ENCODE data around the gene HDAC7.

DNA sequence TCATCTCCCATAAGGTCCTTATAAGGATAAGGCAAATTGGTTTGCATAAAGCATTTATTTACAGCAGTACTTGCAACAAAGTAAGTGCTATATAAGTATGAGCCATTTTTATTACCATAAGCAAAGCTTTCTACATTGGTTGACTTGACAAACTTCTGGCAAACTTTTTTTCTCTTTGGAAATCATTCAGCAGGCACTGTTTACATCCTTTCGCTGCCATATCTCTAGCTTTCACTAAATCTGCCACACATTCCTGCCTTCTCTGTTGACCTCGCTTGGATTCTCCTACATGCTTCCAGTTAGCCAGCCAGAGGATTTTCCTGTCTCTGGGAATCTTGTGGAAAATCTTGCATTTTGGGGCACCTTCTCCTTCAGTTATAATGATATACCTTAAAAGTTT lies 21.8 kb upstream of the HDAC7 start:
- TF ChIP-seq CTCF (conservative IDR thresholded peaks at IDR 0.05 in 1 of 2, IDR thresholded peaks at IDR 0.05 in 1 of 2; ENCODE audit: low read depth in 1 of 2, low read length in 2 of 2) (no peak), EZH2 (IDR thresholded peaks at IDR 0.05; ENCODE audit: low read length, missing control alignments) (no peak)
